Gastroesophageal sphincter (tissue), 3 donors: ENCODE measurements around the gene PTPRN2.

Experiments used
- POLR2AphosphoS5 ChIP-seq: sonication (generic); formaldehyde crosslinking; IDR thresholded peaks from one replicate; pipeline ENCODE4 v1.6.1; 2017; ENCODE audit warnings: antibody characterized with exemption
- TF ChIP-seq, protein P1 (sequence below), 4 experiments: fragments of 200-600 bp in 2 of 4; fragments of 450-650 bp in 2 of 4; sonication (generic) in 1 of 4; IDR thresholded peaks; one replicate each; pipeline ENCODE4 v1.5.1; 2017 to 2019; ENCODE audit warnings: antibody characterized with exemption in 4 of 4, mild to moderate bottlenecking in 2 of 4, moderate library complexity in 2 of 4

DNA sequence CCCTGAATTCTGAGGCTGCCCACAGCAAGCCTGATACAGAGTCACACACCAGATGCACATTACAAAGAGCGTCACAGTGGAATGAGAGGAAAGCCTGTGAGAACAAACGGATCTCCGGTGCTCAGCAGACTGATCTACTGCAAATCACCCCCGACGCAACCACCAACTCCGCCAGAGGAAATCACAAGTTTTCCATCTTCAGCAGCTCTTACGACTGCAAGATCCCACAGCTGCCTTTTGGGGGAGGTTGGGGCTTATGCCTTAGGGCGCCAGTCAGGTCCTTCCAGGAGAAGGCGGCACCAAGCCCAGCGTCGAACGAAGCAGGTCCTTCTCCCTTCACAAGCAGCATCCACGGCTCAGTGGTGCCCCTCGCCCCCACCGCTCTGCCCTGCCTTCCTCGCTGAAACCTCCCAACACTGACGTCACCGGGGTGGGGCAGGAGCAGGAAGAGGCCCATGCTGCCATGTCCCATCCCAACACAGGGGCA lies 32.5 kb downstream of the PTPRN2 start:
- TF ChIP-seq, protein P1, sequence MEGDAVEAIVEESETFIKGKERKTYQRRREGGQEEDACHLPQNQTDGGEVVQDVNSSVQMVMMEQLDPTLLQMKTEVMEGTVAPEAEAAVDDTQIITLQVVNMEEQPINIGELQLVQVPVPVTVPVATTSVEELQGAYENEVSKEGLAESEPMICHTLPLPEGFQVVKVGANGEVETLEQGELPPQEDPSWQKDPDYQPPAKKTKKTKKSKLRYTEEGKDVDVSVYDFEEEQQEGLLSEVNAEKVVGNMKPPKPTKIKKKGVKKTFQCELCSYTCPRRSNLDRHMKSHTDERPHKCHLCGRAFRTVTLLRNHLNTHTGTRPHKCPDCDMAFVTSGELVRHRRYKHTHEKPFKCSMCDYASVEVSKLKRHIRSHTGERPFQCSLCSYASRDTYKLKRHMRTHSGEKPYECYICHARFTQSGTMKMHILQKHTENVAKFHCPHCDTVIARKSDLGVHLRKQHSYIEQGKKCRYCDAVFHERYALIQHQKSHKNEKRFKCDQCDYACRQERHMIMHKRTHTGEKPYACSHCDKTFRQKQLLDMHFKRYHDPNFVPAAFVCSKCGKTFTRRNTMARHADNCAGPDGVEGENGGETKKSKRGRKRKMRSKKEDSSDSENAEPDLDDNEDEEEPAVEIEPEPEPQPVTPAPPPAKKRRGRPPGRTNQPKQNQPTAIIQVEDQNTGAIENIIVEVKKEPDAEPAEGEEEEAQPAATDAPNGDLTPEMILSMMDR (IDR thresholded peaks at IDR 0.05), result no peak
- TF ChIP-seq POLR2AphosphoS5, result no peak
